Esophagus squamous epithelium (tissue), 4 donors: Measurements from ENCODE around the gene SERINC5.

ENCODE experiments used
- CTCF ChIP-seq, 6 experiments: fragments of 450-650 bp in 4 of 6; fragments of 200-600 bp in 2 of 6; sonication (generic) in 2 of 6; IDR thresholded peaks; one replicate each; pipeline ENCODE4 v1.5.1; 2016 to 2019; ENCODE audit warnings: antibody characterized with exemption in 6 of 6, mild to moderate bottlenecking in 4 of 6, moderate library complexity in 4 of 6
- POLR2A ChIP-seq, 4 donors: fragments of 450-650 bp; IDR thresholded peaks; one replicate each; pipeline ENCODE4 v1.6.1; 2017; ENCODE audit warnings: antibody characterized with exemption in 4 of 4, mild to moderate bottlenecking in 4 of 4, moderate library complexity in 3 of 4

- TF ChIP-seq CTCF (IDR thresholded peaks at IDR 0.05), result no peak
- TF ChIP-seq POLR2A (IDR thresholded peaks at IDR 0.05), result no peak
Observed at GRCh38 chr5:80212171-80212667, 43.6 kb downstream of the SERINC5 start.
